ENCODE results near the gene TERT. TPM values are rescaled to one million over a fixed set of nuclear protein-coding genes. Genes with fewer than 3 reads are reported as not detected.

The TERT gene
- total and polyA plus RNA-seq, 10 of the 15 experiments (the other 5 are each of a cell fraction or from before 2014, with no cell fraction given), result 0.08 to 21.5 (median 5.0) TPM

DNA sequence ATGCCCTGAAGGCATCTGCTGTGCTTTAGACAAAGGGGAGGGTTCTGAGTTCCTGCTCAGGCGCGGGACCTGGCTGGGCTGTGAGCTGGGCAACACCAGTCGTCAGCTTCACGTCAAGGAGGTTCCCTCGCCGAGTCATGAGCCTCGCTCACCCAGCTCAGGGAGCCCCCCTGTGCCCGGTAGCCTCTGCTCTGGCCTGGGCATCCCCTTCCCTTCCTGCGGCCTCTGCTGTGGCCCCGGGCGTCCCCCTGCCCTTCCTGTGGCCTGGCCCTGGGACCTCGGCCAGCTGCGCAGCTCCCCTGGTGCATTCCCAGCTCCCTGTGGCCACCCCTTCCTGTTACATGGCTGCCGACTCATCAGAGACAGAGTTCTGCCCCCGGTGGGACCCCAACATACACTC, 29.8 kb downstream of the TERT start:
- BruUV-seq (replicated peaks), result no TSS peak
- no peaks in the 10 kb centered on the region for H3K27me3 ChIP-seq (replicated peaks in 1 of 2; ENCODE audit: control insufficient read depth in 2 of 2, insufficient read depth in 2 of 2, low read length in 1 of 2)
- H4K20me1 ChIP-seq (ENCODE audit: control insufficient read depth, insufficient read depth), result no peaks in the 10 kb centered on the region; the same call in 1 of the 2 replicates
- intact Hi-C loops (cut with micrococcal nuclease; ENCODE audit: unreplicated experiment), result no loop called here
- no peaks in the 10 kb centered on the region for H3K79me2 ChIP-seq (ENCODE audit: control insufficient read depth, insufficient read depth, low read length)
- in situ Hi-C loops (cut with MboI), result no loop called here
- H3K4me1 ChIP-seq (ENCODE audit: control insufficient read depth, insufficient read depth, low read length), result peaks cover 3% of the 10 kb centered on the region; the same call in 1 of the 2 replicates
- CTCF ChIA-PET, result no interaction called here
- no peak overlapping the region for H2AFZ ChIP-seq (ENCODE audit: control insufficient read depth, low read depth, low read length)
- POLR2A ChIA-PET, result no interaction called here
- RAD21 ChIA-PET (ENCODE audit: unreplicated experiment), result no interaction called here
- no peaks in the 10 kb centered on the region for H3K9me3 ChIP-seq (replicated peaks; ENCODE audit: control insufficient read depth, insufficient read depth, low read length)
- H3K9ac ChIP-seq (ENCODE audit: control insufficient read depth, insufficient read depth, low read length), result no peak overlapping the region
- no peak for TF ChIP-seq FOXM1 (IDR thresholded peaks at IDR 0.05; ENCODE audit: low read depth, low read length)
- no peak for TF ChIP-seq RBBP5 (conservative IDR thresholded peaks at IDR 0.05)
- TF ChIP-seq, protein P1, sequence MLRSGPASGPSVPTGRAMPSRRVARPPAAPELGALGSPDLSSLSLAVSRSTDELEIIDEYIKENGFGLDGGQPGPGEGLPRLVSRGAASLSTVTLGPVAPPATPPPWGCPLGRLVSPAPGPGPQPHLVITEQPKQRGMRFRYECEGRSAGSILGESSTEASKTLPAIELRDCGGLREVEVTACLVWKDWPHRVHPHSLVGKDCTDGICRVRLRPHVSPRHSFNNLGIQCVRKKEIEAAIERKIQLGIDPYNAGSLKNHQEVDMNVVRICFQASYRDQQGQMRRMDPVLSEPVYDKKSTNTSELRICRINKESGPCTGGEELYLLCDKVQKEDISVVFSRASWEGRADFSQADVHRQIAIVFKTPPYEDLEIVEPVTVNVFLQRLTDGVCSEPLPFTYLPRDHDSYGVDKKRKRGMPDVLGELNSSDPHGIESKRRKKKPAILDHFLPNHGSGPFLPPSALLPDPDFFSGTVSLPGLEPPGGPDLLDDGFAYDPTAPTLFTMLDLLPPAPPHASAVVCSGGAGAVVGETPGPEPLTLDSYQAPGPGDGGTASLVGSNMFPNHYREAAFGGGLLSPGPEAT (IDR thresholded peaks at IDR 0.05; ENCODE audit: low read depth), result no peak
- TF ChIP-seq EP300 (IDR thresholded peaks at IDR 0.05; ENCODE audit: borderline replicate concordance in 1 of 2, control insufficient read depth in 1 of 2, low read depth in 2 of 2, low read length in 2 of 2), result no peak
- TF ChIP-seq MYB (IDR thresholded peaks at IDR 0.05; ENCODE audit: borderline replicate concordance, low read depth, low read length), result no peak
- TF ChIP-seq, protein P2, sequence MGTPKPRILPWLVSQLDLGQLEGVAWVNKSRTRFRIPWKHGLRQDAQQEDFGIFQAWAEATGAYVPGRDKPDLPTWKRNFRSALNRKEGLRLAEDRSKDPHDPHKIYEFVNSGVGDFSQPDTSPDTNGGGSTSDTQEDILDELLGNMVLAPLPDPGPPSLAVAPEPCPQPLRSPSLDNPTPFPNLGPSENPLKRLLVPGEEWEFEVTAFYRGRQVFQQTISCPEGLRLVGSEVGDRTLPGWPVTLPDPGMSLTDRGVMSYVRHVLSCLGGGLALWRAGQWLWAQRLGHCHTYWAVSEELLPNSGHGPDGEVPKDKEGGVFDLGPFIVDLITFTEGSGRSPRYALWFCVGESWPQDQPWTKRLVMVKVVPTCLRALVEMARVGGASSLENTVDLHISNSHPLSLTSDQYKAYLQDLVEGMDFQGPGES (IDR thresholded peaks at IDR 0.05), result no peak
- no peak for TF ChIP-seq NR2C1 (IDR thresholded peaks at IDR 0.05)
- TF ChIP-seq RUNX3 (IDR thresholded peaks at IDR 0.05; ENCODE audit: low read length), result no peak
- TF ChIP-seq, protein P3, sequence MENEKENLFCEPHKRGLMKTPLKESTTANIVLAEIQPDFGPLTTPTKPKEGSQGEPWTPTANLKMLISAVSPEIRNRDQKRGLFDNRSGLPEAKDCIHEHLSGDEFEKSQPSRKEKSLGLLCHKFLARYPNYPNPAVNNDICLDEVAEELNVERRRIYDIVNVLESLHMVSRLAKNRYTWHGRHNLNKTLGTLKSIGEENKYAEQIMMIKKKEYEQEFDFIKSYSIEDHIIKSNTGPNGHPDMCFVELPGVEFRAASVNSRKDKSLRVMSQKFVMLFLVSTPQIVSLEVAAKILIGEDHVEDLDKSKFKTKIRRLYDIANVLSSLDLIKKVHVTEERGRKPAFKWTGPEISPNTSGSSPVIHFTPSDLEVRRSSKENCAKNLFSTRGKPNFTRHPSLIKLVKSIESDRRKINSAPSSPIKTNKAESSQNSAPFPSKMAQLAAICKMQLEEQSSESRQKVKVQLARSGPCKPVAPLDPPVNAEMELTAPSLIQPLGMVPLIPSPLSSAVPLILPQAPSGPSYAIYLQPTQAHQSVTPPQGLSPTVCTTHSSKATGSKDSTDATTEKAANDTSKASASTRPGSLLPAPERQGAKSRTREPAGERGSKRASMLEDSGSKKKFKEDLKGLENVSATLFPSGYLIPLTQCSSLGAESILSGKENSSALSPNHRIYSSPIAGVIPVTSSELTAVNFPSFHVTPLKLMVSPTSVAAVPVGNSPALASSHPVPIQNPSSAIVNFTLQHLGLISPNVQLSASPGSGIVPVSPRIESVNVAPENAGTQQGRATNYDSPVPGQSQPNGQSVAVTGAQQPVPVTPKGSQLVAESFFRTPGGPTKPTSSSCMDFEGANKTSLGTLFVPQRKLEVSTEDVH (IDR thresholded peaks at IDR 0.05; ENCODE audit: low read depth, partially characterized antibody), result no peak
- TF ChIP-seq ZBED1 (IDR thresholded peaks at IDR 0.05; ENCODE audit: borderline replicate concordance), result no peak
- TF ChIP-seq NBN (IDR thresholded peaks at IDR 0.05), result no peak
- TF ChIP-seq YY1 (IDR thresholded peaks at IDR 0.05; ENCODE audit: low read depth, low read length), result no peak
- TF ChIP-seq, protein P4, sequence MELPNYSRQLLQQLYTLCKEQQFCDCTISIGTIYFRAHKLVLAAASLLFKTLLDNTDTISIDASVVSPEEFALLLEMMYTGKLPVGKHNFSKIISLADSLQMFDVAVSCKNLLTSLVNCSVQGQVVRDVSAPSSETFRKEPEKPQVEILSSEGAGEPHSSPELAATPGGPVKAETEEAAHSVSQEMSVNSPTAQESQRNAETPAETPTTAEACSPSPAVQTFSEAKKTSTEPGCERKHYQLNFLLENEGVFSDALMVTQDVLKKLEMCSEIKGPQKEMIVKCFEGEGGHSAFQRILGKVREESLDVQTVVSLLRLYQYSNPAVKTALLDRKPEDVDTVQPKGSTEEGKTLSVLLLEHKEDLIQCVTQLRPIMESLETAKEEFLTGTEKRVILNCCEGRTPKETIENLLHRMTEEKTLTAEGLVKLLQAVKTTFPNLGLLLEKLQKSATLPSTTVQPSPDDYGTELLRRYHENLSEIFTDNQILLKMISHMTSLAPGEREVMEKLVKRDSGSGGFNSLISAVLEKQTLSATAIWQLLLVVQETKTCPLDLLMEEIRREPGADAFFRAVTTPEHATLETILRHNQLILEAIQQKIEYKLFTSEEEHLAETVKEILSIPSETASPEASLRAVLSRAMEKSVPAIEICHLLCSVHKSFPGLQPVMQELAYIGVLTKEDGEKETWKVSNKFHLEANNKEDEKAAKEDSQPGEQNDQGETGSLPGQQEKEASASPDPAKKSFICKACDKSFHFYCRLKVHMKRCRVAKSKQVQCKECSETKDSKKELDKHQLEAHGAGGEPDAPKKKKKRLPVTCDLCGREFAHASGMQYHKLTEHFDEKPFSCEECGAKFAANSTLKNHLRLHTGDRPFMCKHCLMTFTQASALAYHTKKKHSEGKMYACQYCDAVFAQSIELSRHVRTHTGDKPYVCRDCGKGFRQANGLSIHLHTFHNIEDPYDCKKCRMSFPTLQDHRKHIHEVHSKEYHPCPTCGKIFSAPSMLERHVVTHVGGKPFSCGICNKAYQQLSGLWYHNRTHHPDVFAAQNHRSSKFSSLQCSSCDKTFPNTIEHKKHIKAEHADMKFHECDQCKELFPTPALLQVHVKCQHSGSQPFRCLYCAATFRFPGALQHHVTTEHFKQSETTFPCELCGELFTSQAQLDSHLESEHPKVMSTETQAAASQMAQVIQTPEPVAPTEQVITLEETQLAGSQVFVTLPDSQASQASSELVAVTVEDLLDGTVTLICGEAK (IDR thresholded peaks at IDR 0.05; ENCODE audit: borderline replicate concordance), result no peak
- TF ChIP-seq TCF12 (IDR thresholded peaks at IDR 0.05; ENCODE audit: low read depth, low read length), result no peak
- no peak overlapping the region for H3K4me2 ChIP-seq (ENCODE audit: control insufficient read depth, insufficient read depth)
- ATAC-seq, result no peak
- WGBS (ENCODE audit: insufficient coverage, insufficient replicate concordance, low lambda C conversion rate, missing lambda C conversion rate), result 36% methylated on average over 15 of the region's 15 CpGs
- SMC1A ChIA-PET (ENCODE audit: uncharacterized antibody, unreplicated experiment), result no interaction called here
- FAIRE-seq, result no peak
- peaks cover 0 to 6% of the 10 kb centered on the region in 2 experiments; a peak in 2 of 4 replicates for H3K36me3 ChIP-seq (ENCODE audit: control insufficient read depth in 2 of 2, insufficient read depth in 2 of 2, low read length in 1 of 2)
- no peak overlapping the region for H3K4me3 ChIP-seq
- no peak for DNase-seq (ENCODE audit: low read depth, low spot score)
- H3K27ac ChIP-seq (ENCODE audit: control insufficient read depth, insufficient read depth), result no peak overlapping the region
